Keratinocyte (primary cell): ENCODE results near the gene SMCO2.

Experiments
- EZH2 ChIP-seq: IDR thresholded peaks from one replicate; pipeline ENCODE4 v1.6.1; 2012; ENCODE audit warnings: inconsistent platforms, mild to moderate bottlenecking, low read length, moderate library complexity
- TF ChIP-seq, protein P1 (sequence below), 3 experiments: IDR thresholded peaks in 1 of 3; conservative IDR thresholded peaks in 1 of 3; optimal IDR thresholded peaks in 1 of 3; 2 replicates in 2 of 3; 3 replicates in 1 of 3; pipeline versions ENCODE3 to v1.5.1; 2011; ENCODE audit warnings: low read length in 3 of 3, mild to moderate bottlenecking in 3 of 3, moderate library complexity in 2 of 3, control low read depth in 1 of 3, inconsistent platforms in 1 of 3; ENCODE audit not compliant: insufficient read depth in 2 of 3; ENCODE audit errors: extremely low read depth in 1 of 3

DNA sequence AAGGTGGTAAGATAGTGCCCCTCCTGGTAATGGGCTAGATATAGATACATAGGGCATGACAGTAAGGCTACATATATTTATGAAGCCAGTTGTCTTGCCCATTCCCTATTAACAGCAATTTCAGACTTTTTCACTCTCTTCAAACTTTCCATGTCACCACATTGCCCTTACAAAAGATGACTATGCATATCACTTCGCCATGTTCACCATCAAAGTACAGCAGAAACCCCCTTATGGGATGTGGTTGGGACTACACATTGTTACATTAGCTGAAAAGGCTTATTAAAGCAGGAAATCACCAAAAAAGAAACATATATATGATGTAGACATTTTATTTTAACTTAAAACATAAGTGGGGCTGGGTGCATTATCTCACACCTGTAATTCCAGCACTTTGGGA lies 9.8 kb upstream of the SMCO2 start:
- TF ChIP-seq, protein P1, sequence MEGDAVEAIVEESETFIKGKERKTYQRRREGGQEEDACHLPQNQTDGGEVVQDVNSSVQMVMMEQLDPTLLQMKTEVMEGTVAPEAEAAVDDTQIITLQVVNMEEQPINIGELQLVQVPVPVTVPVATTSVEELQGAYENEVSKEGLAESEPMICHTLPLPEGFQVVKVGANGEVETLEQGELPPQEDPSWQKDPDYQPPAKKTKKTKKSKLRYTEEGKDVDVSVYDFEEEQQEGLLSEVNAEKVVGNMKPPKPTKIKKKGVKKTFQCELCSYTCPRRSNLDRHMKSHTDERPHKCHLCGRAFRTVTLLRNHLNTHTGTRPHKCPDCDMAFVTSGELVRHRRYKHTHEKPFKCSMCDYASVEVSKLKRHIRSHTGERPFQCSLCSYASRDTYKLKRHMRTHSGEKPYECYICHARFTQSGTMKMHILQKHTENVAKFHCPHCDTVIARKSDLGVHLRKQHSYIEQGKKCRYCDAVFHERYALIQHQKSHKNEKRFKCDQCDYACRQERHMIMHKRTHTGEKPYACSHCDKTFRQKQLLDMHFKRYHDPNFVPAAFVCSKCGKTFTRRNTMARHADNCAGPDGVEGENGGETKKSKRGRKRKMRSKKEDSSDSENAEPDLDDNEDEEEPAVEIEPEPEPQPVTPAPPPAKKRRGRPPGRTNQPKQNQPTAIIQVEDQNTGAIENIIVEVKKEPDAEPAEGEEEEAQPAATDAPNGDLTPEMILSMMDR (optimal IDR thresholded peaks at IDR 0.05 in 1 of 3, IDR thresholded peaks at IDR 0.05 in 1 of 3, conservative IDR thresholded peaks at IDR 0.05 in 1 of 3; ENCODE audit: extremely low read depth in 1 of 3, insufficient read depth in 2 of 3, low read length in 3 of 3) = no peak
- no peak for TF ChIP-seq EZH2
